ENCODE measurements around the gene LY6G5B. TPM values are rescaled to one million over a fixed set of nuclear protein-coding genes. Genes with fewer than 3 reads are reported as not detected.

Gene LY6G5B
- total RNA-seq, 1 donor = 5.4 TPM

GRCh38 chr6:31660381-31661261 is 9.2 kb upstream of the LY6G5B start, which contains the start of gene C6orf47:
C6orf47 (minus strand) TSS chr6:31660778; CDS start chr6:31659947, 831 bp downstream.
- no peaks in the 10 kb centered on the region for H3K27me3 ChIP-seq (ENCODE audit: insufficient read depth, low read length)
- no peak for TF ChIP-seq CTCF (IDR thresholded peaks at IDR 0.05; ENCODE audit: extremely low read depth, low read depth, low read length)
- H3K79me2 ChIP-seq (ENCODE audit: insufficient read depth, low read length) = peaks cover 62% of the 10 kb centered on the region
- H3K36me3 ChIP-seq (ENCODE audit: insufficient read depth, low read length) = peaks cover 23% of the 10 kb centered on the region
- H2AFZ ChIP-seq (ENCODE audit: low read length) = peak within 1 kb of the TSS; percentile 75
- H3K4me3 ChIP-seq (ENCODE audit: insufficient read depth, low read length) = peak within 1 kb of the TSS; percentile 82
- peaks cover 43% of the 10 kb centered on the region for H3K4me1 ChIP-seq (ENCODE audit: insufficient read depth, low read length)
- H3K27ac ChIP-seq (ENCODE audit: low read depth, low read length) = peak within 1 kb of the TSS; percentile 67
- peak; percentile 97 for DNase-seq (ENCODE audit: insufficient read length, low spot score, missing footprints)
- H3K4me2 ChIP-seq (ENCODE audit: insufficient read depth, low read length) = peak within 1 kb of the TSS; percentile 100
- H4K20me1 ChIP-seq (ENCODE audit: insufficient read depth, low read length) = peaks cover 22% of the 10 kb centered on the region
- H3K9me3 ChIP-seq (ENCODE audit: low read depth, low read length) = no peaks in the 10 kb centered on the region

- Histone ChIP-seq H3K9me3 (ENCODE audit: low read depth, low read length) (no peaks in the 10 kb centered on the region), H3K4me1 (ENCODE audit: insufficient read depth, low read length) (peaks cover 45% of the 10 kb centered on the region), H3K4me3 (ENCODE audit: insufficient read depth, low read length) (peak overlapping the region; percentile 82), H3K4me2 (ENCODE audit: insufficient read depth, low read length) (peak overlapping the region; percentile 100), H3K27me3 (ENCODE audit: insufficient read depth, low read length) (no peaks in the 10 kb centered on the region), H2AFZ (ENCODE audit: low read length) (peak overlapping the region; percentile 53), H3K27ac (ENCODE audit: low read depth, low read length) (peak overlapping the region; percentile 67), H3K79me2 (ENCODE audit: insufficient read depth, low read length) (peaks cover 60% of the 10 kb centered on the region), H3K36me3 (ENCODE audit: insufficient read depth, low read length) (peaks cover 23% of the 10 kb centered on the region), H4K20me1 (ENCODE audit: insufficient read depth, low read length) (peaks cover 25% of the 10 kb centered on the region)
- TF ChIP-seq CTCF (IDR thresholded peaks at IDR 0.05; ENCODE audit: extremely low read depth, low read depth, low read length) = no peak
- peak; percentile 53 for DNase-seq (ENCODE audit: insufficient read length, low spot score, missing footprints)
Measured at GRCh38 chr6:31661262-31662123, 8.3 kb upstream of the LY6G5B start.

GRCh38 chr6:31662124-31662723 is 7.6 kb upstream of the LY6G5B start:
- H3K36me3 ChIP-seq (ENCODE audit: insufficient read depth, low read length) = peaks cover 21% of the 10 kb centered on the region
- H3K4me2 ChIP-seq (ENCODE audit: insufficient read depth, low read length) = no peak overlapping the region
- no peak overlapping the region for H2AFZ ChIP-seq (ENCODE audit: low read length)
- H3K79me2 ChIP-seq (ENCODE audit: insufficient read depth, low read length) = peaks cover 64% of the 10 kb centered on the region
- no peak for DNase-seq (ENCODE audit: insufficient read length, low spot score, missing footprints)
- H3K4me3 ChIP-seq (ENCODE audit: insufficient read depth, low read length) = no peak overlapping the region
- H3K27me3 ChIP-seq (ENCODE audit: insufficient read depth, low read length) = no peaks in the 10 kb centered on the region
- no peak overlapping the region for H3K27ac ChIP-seq (ENCODE audit: low read depth, low read length)
- H3K9me3 ChIP-seq (ENCODE audit: low read depth, low read length) = no peaks in the 10 kb centered on the region
- no peak for TF ChIP-seq CTCF (IDR thresholded peaks at IDR 0.05; ENCODE audit: extremely low read depth, low read depth, low read length)
- H4K20me1 ChIP-seq (ENCODE audit: insufficient read depth, low read length) = peaks cover 29% of the 10 kb centered on the region
- H3K4me1 ChIP-seq (ENCODE audit: insufficient read depth, low read length) = peaks cover 50% of the 10 kb centered on the region

Measured in osteoblast (primary cell).